HepG2 (cell line): ENCODE results near the gene SLCO1C1.

Experiments used
- CEBPB ChIP-seq: IDR thresholded peaks from 2 replicates; pipeline ENCODE4 v1.6.1; 2011; ENCODE audit warnings: low read depth, low read length, improper control_type of control experiment, borderline replicate concordance
- ZNF773 ChIP-seq: sonication (generic); formaldehyde crosslinking; IDR thresholded peaks from 2 replicates; pipeline ENCODE4 v1.4.0; 2020; ENCODE audit warnings: missing genetic modification reagents, borderline replicate concordance
- TF ChIP-seq, protein P1 (sequence below): sonication (generic); formaldehyde crosslinking; IDR thresholded peaks from 2 replicates; pipeline ENCODE4 v1.5.0; 2020; ENCODE audit warnings: mild to moderate bottlenecking, missing genetic modification reagents, moderate library complexity

DNA sequence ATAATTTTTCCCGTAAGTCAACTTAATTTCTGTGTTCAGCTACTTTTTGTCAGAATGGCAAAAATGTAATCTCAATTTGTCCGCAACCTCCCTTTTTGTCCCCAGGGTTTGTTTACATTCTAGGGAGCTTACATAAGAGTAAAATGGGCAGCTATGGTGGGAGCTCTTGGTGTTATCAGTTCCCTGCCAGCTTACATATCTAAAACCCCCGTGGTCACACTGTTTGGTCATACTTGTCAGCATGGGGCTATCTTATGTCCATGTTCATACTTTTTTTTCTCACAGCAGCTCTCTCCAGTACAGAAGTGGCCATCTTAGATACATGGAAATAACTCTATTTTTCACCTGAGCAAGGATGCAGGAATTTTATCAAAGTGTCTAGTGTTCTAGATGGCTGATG lies 16.7 kb downstream of the SLCO1C1 start:
- TF ChIP-seq CEBPB: no peak
- TF ChIP-seq, protein P1, sequence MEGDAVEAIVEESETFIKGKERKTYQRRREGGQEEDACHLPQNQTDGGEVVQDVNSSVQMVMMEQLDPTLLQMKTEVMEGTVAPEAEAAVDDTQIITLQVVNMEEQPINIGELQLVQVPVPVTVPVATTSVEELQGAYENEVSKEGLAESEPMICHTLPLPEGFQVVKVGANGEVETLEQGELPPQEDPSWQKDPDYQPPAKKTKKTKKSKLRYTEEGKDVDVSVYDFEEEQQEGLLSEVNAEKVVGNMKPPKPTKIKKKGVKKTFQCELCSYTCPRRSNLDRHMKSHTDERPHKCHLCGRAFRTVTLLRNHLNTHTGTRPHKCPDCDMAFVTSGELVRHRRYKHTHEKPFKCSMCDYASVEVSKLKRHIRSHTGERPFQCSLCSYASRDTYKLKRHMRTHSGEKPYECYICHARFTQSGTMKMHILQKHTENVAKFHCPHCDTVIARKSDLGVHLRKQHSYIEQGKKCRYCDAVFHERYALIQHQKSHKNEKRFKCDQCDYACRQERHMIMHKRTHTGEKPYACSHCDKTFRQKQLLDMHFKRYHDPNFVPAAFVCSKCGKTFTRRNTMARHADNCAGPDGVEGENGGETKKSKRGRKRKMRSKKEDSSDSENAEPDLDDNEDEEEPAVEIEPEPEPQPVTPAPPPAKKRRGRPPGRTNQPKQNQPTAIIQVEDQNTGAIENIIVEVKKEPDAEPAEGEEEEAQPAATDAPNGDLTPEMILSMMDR (CRISPR knock-in tag): no peak
- no peak for TF ChIP-seq ZNF773 (CRISPR knock-in tag)
